NCI-H2227 treated with DMSO at 0.1 percent for 48 hours (cell line): ENCODE results near the gene ACO2.
"Not testable (repeated sequence)": the region's sequence is repeated elsewhere in the genome, so short reads cannot be mapped to it uniquely, and the experiment has no call there.

Experiments
- DNase-seq: peaks from one replicate; lab custom pipeline; 2025; lab: John Stamatoyannopoulos, UW

Gene ACO2

GRCh38 chr22:41540365-41540764 is 71.4 kb downstream of the ACO2 start:
- DNase-seq, result no peak

DNA sequence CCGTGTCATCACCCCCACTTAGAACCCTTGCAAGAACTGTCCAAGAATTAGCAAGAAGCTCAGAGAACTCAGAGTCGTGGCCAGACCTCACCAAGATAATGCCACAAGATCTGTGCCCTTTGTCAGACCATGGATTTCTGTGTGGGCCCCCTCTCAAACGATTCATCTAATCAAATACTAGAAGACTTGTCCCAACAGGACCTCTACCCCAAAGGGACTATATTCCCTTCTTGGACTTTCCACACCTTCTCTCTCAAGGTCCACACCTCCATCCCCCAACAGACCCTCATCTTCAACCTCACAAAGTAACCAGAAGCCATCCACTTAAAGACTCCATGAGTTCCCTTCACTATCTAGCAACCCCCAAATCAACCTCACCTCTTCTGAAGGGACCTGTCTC is 72.6 kb downstream of the ACO2 start:
- DNase-seq, result no peak

DNA sequence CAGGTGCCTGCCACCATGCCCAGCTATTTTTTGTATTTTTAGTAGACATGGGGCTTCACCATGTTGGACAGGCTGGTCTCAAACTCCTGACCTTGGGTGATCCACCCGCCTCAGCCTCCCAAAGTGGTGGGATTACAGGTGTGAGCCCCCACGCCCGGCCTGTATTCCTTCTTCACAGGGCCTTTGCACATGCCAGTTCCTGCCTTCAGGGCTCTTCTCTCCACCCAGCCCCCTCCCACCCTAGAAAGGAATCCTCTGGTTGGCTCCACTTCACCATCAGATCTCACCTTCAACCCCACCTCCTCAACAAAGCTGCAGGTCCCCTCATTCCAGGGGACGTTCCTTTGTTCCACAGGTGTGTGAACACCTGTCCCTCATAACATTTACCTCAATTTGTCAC is 73.3 kb downstream of the ACO2 start:
- no peak for DNase-seq

- peak; percentile 94 for DNase-seq
These were observed 75.1 kb downstream of the ACO2 start, which contains the start of gene POLR3H for GRCh38 chr22:41543854-41544670. TSS of gene POLR3H (minus strand) at chr22:41544470. CDS start at chr22:41544101, 369 bp downstream.

DNA sequence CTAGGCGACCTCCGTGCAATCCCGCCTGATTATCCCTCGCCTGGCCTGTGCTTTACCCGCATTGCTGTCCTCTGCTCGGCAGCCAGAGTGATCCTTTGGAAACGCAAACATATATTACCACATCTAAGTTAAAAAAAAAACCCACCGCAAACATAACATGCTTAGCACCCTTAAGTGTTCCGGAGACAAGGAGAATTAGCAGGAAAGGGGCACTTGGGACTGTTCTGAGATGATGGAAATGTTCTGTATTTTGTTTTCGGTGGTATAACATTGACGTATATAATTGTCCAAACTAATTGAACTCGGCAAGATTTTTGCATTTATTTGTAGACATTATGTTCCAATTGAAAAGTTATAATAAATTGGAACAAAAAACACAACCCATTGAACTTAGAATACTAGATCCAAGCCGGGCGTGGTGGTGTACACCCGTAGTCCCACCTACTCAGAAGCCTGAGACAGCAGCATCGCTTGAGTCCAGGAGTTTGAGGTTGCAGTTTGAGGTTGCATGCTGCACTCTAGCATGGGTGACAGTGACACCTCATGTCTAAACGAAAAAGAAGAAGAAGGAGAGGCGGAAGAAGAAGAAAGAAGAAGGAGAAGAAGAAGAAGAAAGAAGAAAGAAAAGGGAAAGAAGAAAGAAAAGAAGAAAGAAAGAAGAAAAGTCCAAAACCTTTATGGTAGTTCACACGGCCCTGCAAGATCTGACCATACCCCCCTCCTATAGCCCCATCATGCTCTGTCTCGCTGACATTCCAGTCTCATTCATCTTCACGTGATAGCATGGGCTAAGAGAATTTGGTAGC is 76.0 kb downstream of the ACO2 start:
- no peak for DNase-seq

DNA sequence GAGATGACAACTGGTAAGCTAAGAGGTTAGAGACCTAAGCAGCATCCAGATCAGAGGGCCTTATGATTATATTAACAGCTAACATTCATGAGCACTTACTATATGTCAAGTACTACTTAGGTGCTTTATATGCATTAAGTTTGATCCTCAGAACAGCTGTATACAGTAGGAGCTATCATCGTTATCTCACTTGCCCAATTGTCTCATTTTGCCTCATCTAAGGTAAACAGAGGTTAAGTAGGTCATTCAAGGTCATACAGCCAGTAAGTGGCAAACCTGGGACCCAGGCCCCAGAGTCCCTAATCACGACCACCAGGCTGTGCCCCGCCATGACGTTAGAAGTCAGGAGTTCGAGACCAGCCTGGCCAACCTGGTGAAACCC is 79.9 kb downstream of the ACO2 start:
- DNase-seq, result no peak

GRCh38 chr22:41550952-41551491 is 82.1 kb downstream of the ACO2 start:
- DNase-seq, result no peak

DNA sequence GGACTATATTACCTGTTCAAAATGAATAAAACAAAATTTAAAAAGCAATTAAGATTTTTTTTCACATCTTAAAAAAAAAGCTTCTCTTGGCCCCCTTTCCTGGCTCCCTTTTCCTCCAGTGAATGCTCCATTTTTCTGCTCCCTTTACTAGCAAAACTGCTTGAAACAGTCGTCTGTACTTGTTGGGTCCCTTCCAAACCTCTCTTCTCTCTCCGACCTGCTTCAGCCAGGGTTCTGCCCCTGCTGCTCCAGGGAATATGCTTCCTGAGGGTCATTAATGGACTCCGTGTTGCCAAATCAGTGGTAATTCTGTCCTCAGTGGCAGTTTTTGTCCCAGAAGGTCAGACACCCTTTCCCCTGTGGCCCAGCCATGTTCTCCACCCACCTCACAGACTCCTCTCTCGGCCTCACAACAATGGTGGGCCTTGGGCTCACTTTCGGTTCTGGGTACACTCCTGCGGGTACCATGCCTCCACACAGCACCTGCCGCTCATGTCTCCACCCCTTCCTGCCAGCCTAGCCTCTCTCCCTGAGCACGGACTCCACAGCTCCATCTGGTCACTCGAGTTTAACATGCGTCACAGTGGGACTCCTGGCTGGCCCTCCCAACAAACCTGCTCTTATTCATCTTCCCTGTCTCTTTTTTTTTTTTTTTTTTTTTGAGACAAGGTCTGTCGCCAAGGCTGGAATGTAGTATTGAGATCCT is 83.1 kb downstream of the ACO2 start:
- no peak for DNase-seq

DNA sequence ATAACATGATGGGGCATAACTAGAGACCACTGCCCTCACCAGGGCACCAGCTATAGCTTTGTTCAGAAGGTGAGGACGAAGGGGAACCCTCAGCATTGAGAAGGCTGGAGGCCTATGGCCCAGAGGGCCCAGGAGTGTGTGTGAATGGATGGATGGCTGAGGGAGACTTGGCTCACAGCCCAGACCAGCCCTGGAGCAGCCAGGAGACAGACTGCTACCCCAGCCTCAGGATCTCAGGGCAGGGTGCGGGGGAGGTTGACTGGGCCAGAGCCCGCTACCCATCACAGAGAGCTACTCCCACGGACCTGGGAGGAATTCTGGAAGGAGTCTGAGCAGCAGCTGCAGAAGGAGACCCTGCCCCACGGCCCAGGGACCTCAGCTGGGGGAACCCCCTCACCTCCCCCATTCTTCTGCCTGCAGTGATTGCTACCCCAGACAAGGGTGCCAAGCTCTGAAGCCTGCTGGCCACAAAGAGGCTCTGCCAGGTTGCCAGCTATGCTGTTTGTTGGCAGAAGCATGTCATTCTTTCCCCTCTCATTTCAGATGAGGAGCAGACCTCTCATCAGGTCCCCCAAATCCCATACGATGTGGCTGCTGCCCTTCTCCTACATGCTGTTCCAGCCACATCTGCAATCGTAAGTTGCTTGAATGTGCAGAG is 86.5 kb downstream of the ACO2 start:
- DNase-seq, result no peak

DNA sequence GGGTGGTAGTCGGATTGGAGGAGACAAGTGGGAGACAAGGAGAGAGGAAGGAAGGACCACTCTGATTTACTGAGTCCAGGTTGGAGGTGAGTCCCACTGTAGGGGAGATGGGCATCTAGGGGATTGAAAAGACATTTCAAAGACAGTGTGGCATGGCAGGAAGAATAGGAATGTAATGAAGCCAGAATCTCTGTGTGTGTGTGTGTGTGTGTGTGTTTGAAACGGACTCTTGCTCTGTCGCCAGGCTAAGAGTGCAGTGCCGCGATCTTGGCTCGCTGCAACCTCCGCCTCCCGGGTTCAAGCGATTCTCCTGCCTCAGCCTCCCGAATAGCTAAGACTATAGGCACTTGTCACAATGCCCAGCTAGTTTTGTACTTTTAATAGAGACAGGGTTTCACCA is 87.6 kb downstream of the ACO2 start:
- DNase-seq, result no peak

- DNase-seq, result peak; percentile 84
These were observed 88.7 kb downstream of the ACO2 start for GRCh38 chr22:41557401-41558240.

DNA sequence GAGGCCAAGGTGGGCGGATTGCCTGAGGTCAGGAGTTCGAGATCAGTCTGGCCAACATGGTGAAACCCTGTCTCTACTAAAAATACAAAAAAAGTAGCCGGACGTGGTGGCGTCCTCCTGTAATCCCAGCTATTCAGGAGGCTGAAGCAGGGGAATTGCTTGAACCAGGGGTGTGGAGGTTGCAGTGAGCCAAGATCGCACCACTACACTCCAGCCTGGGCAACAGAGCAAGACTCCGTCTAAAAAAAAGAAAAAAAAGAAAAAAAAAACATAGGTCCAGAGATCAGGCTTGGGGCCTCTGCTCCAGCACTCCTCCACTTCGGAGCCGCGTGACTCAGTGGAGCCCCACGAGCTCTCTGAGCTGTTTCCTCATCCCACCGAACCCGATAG is 89.3 kb downstream of the ACO2 start:
- not testable (repeated sequence) for DNase-seq

- DNase-seq, result no peak
These were observed 91.2 kb downstream of the ACO2 start for GRCh38 chr22:41560095-41560471.

- DNase-seq, result no peak
These were observed 92.4 kb downstream of the ACO2 start for GRCh38 chr22:41561335-41561734.

GRCh38 chr22:41561788-41562187 is 92.9 kb downstream of the ACO2 start:
- no peak for DNase-seq

GRCh38 chr22:41562461-41562860 is 93.5 kb downstream of the ACO2 start:
- no peak for DNase-seq

- no peak for DNase-seq
These were observed 94.3 kb downstream of the ACO2 start for GRCh38 chr22:41563051-41563711.

DNA sequence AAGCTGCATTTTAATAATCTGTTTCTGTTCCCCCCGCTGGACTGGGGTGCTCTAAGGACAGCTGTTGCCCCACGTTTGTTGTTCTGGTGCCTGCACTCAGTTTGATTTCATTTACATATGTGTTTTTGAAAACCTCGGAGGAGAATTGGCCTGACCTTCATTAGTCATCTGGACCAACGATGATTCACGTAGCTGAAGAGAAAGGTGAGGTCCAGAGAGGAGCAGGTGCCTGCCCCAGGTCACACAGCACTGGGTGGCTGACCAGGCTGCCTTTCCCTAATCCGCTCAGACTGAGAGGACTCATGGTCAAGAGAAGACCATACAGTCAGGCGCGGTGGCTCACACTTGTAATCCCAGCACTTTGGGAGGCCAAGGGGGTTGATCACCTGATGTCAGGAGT is 95.6 kb downstream of the ACO2 start:
- DNase-seq, result no peak

GRCh38 chr22:41565403-41566054 is 96.6 kb downstream of the ACO2 start:
- no peak for DNase-seq

GRCh38 chr22:41567512-41567768 is 98.5 kb downstream of the ACO2 start:
- no peak for DNase-seq
